ENCODE measurements around the gene ARID4A. TPM values are rescaled to one million over a fixed set of nuclear protein-coding genes. Genes with fewer than 3 reads are reported as not detected.

Gene ARID4A
- total and polyA plus RNA-seq, 2 of the 13 experiments (the other 11 are each of a cell fraction or from before 2014, with no cell fraction given): 7.2 to 9.7 TPM

DNA sequence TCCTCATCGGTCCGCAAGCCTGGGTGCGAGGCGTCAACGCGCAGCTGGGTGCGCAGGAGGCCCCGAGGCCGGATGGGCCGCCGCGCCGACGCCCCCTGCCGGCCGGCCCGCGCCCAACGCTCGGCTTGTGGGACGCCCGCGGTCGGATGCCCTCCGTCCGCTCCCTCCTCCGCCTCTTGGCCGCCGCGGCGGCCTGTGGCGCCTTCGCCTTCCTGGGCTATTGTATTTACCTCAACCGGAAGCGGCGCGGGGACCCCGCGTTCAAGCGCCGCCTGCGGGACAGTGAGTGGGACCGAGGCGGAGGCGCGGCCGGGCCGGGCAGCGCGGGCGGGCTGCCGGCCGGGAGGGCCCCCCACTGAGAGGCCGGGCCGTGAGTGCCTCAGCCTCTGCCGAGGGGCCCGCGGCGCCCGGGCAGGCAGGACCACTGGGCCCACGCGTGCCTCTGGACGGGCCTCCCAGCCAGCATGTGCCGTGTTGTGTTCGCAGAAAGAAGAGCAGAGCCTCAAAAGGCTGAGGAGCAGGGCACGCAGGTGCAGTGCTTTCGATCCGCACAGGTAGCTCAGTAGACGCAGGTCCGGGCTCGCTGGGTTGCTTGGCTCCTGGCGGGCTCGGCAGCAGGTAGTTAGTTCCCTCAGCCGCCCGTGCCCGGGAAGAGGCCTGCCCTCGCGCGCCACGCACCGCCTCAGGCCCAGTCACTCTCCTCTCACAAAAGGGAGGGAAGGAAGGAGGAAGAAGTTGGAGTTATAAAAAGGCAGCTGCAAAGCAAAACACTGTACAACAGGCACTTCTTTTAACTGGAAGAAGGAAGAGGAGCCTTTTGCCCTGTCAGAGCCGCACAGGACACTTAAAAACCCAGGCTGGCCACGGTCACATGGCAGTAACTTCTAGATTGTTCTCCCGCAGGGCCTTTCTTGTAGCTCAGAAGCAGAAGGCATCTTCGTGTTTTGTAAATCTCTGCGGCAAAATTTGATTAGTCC lies 97.7 kb downstream of the ARID4A start, which contains the start of gene TOMM20L (continued):
- TF ChIP-seq, protein P1, sequence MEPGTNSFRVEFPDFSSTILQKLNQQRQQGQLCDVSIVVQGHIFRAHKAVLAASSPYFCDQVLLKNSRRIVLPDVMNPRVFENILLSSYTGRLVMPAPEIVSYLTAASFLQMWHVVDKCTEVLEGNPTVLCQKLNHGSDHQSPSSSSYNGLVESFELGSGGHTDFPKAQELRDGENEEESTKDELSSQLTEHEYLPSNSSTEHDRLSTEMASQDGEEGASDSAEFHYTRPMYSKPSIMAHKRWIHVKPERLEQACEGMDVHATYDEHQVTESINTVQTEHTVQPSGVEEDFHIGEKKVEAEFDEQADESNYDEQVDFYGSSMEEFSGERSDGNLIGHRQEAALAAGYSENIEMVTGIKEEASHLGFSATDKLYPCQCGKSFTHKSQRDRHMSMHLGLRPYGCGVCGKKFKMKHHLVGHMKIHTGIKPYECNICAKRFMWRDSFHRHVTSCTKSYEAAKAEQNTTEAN (CRISPR knock-in tag; conservative IDR thresholded peaks at IDR 0.05): peak; percentile 49; the same call in 1 of the 2 replicates
- TF ChIP-seq JUNB (CRISPR knock-in tag; IDR thresholded peaks at IDR 0.05; ENCODE audit: borderline replicate concordance) (no peak), ZNF121 (CRISPR knock-in tag; IDR thresholded peaks at IDR 0.05) (no peak), CBX5 (CRISPR knock-in tag; IDR thresholded peaks at IDR 0.05; ENCODE audit: borderline replicate concordance) (0 out of 2 replicates have a peak, but pooled peaks have one; percentile 29), ELF1 (CRISPR knock-in tag; IDR thresholded peaks at IDR 0.05) (no peak), ZSCAN22 (CRISPR knock-in tag; IDR thresholded peaks at IDR 0.05) (no peak), SP2 (CRISPR knock-in tag; IDR thresholded peaks at IDR 0.05) (no peak), PRPF4 (IDR thresholded peaks at IDR 0.05; ENCODE audit: low read depth, low read length, poor library complexity, severe bottlenecking) (no peak), MED1 (CRISPR knock-in tag; IDR thresholded peaks at IDR 0.05) (no peak), ZNF501 (CRISPR knock-in tag; IDR thresholded peaks at IDR 0.05) (no peak; the same call in 1 of the 2 replicates), JDP2 (CRISPR knock-in tag; IDR thresholded peaks at IDR 0.05; ENCODE audit: borderline replicate concordance) (no peak), ZSCAN21 (CRISPR knock-in tag; IDR thresholded peaks at IDR 0.05; ENCODE audit: borderline replicate concordance) (peak; percentile 49; the same call in 1 of the 2 replicates), KDM2A (CRISPR knock-in tag; IDR thresholded peaks at IDR 0.05; ENCODE audit: borderline replicate concordance, low read depth) (no peak), YEATS4 (CRISPR knock-in tag; IDR thresholded peaks at IDR 0.05; ENCODE audit: borderline replicate concordance) (peak; percentile 35; the same call in 1 of the 2 replicates)
- TF ChIP-seq, protein P2, sequence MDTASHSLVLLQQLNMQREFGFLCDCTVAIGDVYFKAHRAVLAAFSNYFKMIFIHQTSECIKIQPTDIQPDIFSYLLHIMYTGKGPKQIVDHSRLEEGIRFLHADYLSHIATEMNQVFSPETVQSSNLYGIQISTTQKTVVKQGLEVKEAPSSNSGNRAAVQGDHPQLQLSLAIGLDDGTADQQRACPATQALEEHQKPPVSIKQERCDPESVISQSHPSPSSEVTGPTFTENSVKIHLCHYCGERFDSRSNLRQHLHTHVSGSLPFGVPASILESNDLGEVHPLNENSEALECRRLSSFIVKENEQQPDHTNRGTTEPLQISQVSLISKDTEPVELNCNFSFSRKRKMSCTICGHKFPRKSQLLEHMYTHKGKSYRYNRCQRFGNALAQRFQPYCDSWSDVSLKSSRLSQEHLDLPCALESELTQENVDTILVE (CRISPR knock-in tag; IDR thresholded peaks at IDR 0.05): no peak
- TF ChIP-seq, protein P3, sequence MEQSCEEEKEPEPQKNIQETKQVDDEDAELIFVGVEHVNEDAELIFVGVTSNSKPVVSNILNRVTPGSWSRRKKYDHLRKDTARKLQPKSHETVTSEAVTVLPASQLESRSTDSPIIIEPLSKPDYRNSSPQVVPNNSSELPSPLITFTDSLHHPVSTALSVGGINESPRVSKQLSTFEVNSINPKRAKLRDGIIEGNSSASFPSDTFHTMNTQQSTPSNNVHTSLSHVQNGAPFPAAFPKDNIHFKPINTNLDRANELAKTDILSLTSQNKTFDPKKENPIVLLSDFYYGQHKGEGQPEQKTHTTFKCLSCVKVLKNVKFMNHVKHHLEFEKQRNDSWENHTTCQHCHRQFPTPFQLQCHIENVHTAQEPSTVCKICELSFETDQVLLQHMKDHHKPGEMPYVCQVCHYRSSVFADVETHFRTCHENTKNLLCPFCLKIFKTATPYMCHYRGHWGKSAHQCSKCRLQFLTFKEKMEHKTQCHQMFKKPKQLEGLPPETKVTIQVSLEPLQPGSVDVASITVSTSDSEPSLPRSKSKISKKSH (CRISPR knock-in tag; IDR thresholded peaks at IDR 0.05; ENCODE audit: borderline replicate concordance): peak; percentile 15; the same call in 1 of the 2 replicates
- TF ChIP-seq, protein P4, sequence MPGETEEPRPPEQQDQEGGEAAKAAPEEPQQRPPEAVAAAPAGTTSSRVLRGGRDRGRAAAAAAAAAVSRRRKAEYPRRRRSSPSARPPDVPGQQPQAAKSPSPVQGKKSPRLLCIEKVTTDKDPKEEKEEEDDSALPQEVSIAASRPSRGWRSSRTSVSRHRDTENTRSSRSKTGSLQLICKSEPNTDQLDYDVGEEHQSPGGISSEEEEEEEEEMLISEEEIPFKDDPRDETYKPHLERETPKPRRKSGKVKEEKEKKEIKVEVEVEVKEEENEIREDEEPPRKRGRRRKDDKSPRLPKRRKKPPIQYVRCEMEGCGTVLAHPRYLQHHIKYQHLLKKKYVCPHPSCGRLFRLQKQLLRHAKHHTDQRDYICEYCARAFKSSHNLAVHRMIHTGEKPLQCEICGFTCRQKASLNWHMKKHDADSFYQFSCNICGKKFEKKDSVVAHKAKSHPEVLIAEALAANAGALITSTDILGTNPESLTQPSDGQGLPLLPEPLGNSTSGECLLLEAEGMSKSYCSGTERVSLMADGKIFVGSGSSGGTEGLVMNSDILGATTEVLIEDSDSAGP (CRISPR knock-in tag; IDR thresholded peaks at IDR 0.05; ENCODE audit: borderline replicate concordance): peak; percentile 74
- TF ChIP-seq, protein P5, sequence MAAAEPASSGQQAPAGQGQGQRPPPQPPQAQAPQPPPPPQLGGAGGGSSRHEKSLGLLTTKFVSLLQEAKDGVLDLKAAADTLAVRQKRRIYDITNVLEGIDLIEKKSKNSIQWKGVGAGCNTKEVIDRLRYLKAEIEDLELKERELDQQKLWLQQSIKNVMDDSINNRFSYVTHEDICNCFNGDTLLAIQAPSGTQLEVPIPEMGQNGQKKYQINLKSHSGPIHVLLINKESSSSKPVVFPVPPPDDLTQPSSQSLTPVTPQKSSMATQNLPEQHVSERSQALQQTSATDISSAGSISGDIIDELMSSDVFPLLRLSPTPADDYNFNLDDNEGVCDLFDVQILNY (CRISPR knock-in tag; conservative IDR thresholded peaks at IDR 0.05): peak; percentile 24; the same call in 1 of the 2 replicates
- TF ChIP-seq, protein P6, sequence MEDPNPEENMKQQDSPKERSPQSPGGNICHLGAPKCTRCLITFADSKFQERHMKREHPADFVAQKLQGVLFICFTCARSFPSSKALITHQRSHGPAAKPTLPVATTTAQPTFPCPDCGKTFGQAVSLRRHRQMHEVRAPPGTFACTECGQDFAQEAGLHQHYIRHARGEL (CRISPR knock-in tag; IDR thresholded peaks at IDR 0.05): no peak
- TF ChIP-seq, protein P7, sequence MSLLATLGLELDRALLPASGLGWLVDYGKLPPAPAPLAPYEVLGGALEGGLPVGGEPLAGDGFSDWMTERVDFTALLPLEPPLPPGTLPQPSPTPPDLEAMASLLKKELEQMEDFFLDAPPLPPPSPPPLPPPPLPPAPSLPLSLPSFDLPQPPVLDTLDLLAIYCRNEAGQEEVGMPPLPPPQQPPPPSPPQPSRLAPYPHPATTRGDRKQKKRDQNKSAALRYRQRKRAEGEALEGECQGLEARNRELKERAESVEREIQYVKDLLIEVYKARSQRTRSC (CRISPR knock-in tag; IDR thresholded peaks at IDR 0.05; ENCODE audit: low read depth): no peak

Measured in HepG2 (cell line).